ENCODE data around the gene HEATR5B. TPM values are rescaled to one million over a fixed set of nuclear protein-coding genes. Genes with fewer than 3 reads are reported as not detected.

Gene HEATR5B
- total and polyA plus RNA-seq, 10 of the 15 experiments (the other 5 are each of a cell fraction or from before 2014, with no cell fraction given), result 4.1 to 34.7 (median 17.7) TPM

GRCh38 chr2:37132914-37133313 is 48.7 kb upstream of the HEATR5B start:
- RAD21 ChIA-PET (ENCODE audit: unreplicated experiment), result no interaction called here
- Histone ChIP-seq H3K27ac (ENCODE audit: control insufficient read depth, insufficient read depth) (no peak overlapping the region), H3K4me3 (no peak overlapping the region), H3K4me2 (ENCODE audit: control insufficient read depth, insufficient read depth) (no peak overlapping the region), H3K4me1 (ENCODE audit: control insufficient read depth, insufficient read depth, low read length) (no peaks in the 10 kb centered on the region), H3K9me3 (replicated peaks; ENCODE audit: control insufficient read depth, insufficient read depth, low read length) (no peaks in the 10 kb centered on the region), H3K79me2 (ENCODE audit: control insufficient read depth, insufficient read depth, low read length) (peaks cover 2% of the 10 kb centered on the region; the same call in 1 of the 2 replicates), H4K20me1 (ENCODE audit: control insufficient read depth, insufficient read depth) (peaks cover 5% of the 10 kb centered on the region; the same call in 1 of the 2 replicates), H3K36me3 (ENCODE audit: control insufficient read depth in 2 of 2, insufficient read depth in 2 of 2, low read length in 1 of 2) (peaks cover 16 to 60% of the 10 kb centered on the region in 2 experiments), H3K27me3 (replicated peaks in 1 of 2; ENCODE audit: control insufficient read depth in 2 of 2, insufficient read depth in 2 of 2, low read length in 1 of 2) (no peaks in the 10 kb centered on the region), H2AFZ (ENCODE audit: control insufficient read depth, low read depth, low read length) (no peak overlapping the region), H3K9ac (ENCODE audit: control insufficient read depth, insufficient read depth, low read length) (no peak overlapping the region)
- 90% methylated on average over 6 of the region's 6 CpGs for WGBS (ENCODE audit: insufficient coverage, insufficient replicate concordance, low lambda C conversion rate, missing lambda C conversion rate)
- in situ Hi-C loops (cut with MboI), result no loop called here
- intact Hi-C loops (cut with micrococcal nuclease; ENCODE audit: unreplicated experiment), result no loop called here
- DNase-seq (ENCODE audit: low read depth, low spot score) (no peak), FAIRE-seq (no peak), ATAC-seq (no peak)
- CTCF ChIA-PET, result interaction anchor here (1.4 kb wide), 1 partner anchor 12 kb away, joined by 3 read pairs; no protein-coding TSS in a partner anchor
- POLR2A ChIA-PET, result no interaction called here
- BruUV-seq (replicated peaks), result TSS peak; percentile 17
- SMC1A ChIA-PET (ENCODE audit: uncharacterized antibody, unreplicated experiment), result interaction anchor here (1.5 kb wide), 1 partner anchor 13 kb away, joined by 3 read pairs; no protein-coding TSS in a partner anchor
- TF ChIP-seq SIN3A (IDR thresholded peaks at IDR 0.05; ENCODE audit: low read depth, low read length) (no peak), IRF4 (IDR thresholded peaks at IDR 0.05; ENCODE audit: low read depth, low read length) (no peak), CREB1 (IDR thresholded peaks at IDR 0.05; ENCODE audit: low read depth) (no peak), NFYA (IDR thresholded peaks at IDR 0.05; ENCODE audit: borderline replicate concordance, low read depth, low read length) (no peak), ZNF384 (IDR thresholded peaks at IDR 0.05; ENCODE audit: borderline replicate concordance, low read depth, low read length) (no peak), E2F8 (IDR thresholded peaks at IDR 0.05; ENCODE audit: low read depth, partially characterized antibody) (no peak), ZNF217 (IDR thresholded peaks at IDR 0.05) (no peak)

Data from GM12878 (cell line).